Measurements from ENCODE around the gene MLXIP. TPM values are rescaled to one million over a fixed set of nuclear protein-coding genes. Genes with fewer than 3 reads are reported as not detected.

MLXIP gene
- total RNA-seq, 1 experiment from 2014 or later = 32.4 TPM

DNA sequence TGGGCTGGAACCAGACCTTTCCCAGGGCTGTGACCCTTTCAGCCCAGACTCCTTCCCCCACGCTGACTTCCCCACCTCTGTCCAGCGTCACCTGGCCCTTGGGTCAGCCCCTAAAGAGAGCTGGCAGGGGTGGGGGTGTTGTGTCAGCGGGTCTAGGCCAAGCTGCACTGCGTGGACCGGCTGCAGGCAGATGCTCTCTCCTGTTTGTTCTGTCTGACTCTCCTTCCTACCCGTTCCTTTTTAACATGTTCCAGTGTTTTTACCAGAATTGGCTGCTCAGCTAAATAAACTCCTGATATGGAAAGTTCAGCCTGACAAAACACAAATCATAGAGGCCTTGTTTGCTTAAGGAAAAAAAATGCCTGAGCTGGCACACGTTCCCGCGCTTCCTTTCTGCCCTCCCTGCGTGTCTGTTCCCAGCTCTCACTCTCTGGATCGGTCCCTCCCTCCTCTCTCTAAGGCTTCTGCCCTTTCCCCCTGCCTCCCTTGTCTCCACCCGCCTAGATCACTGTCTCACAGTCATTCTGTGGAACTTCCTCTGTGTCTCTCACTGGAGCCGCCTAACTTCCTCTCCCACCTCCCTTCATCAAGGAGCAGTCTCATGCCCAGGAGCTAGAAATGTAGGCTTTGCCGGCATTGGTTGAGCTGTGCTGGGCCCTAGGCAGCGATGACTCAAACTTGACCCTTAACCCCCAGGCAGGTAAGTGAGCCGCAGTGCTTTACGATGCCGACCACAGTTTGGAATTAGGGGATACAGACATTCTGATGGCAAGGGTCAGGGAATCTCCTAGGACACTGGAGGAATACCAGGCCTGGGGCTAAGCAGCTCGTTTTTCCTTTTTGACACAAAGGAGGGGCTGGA, 15.5 kb upstream of the MLXIP start:
- Histone ChIP-seq H3K9ac (ENCODE audit: extremely low read depth, insufficient read length, low read length) (peak overlapping the region; percentile 13), H3K14ac (ENCODE audit: insufficient read depth, low read length) (no peak overlapping the region; the same call in 1 of the 2 replicates), H3K4me2 (ENCODE audit: insufficient read depth, insufficient read length, low read length) (peak overlapping the region; percentile 55), H4K20me1 (ENCODE audit: control insufficient read depth, insufficient read depth, insufficient read length) (no peaks in the 10 kb centered on the region), H3K27ac (ENCODE audit: insufficient read length, low read depth, low read length) (peak overlapping the region; percentile 63), H2BK20ac (ENCODE audit: low read depth, low read length, poor library complexity, severe bottlenecking) (no peak overlapping the region), H2AFZ (ENCODE audit: low read length) (no peak overlapping the region), H2AK5ac (ENCODE audit: insufficient read length, low read length) (no peak overlapping the region), H3K23me2 (ENCODE audit: insufficient read length, low read depth, low read length, poor library complexity, severe bottlenecking) (peaks cover 7% of the 10 kb centered on the region), H3K27me3 (ENCODE audit: insufficient read depth, low read length) (no peaks in the 10 kb centered on the region), H3K56ac (ENCODE audit: insufficient read length, low read depth, low read length) (no peak overlapping the region), H4K5ac (ENCODE audit: insufficient read length, low read depth, low read length) (no peak overlapping the region), H3K79me2 (ENCODE audit: insufficient read depth, low read length) (no peaks in the 10 kb centered on the region), H4K8ac (replicated peaks; ENCODE audit: insufficient read length, low read depth, low read length) (no peak overlapping the region), H4K91ac (ENCODE audit: insufficient read length, low read depth, low read length) (no peak overlapping the region), H3K23ac (ENCODE audit: insufficient read length, low read depth, low read length) (no peak overlapping the region), H2BK12ac (ENCODE audit: insufficient read length, low read depth, low read length) (peak overlapping the region; percentile 55), H3K79me1 (ENCODE audit: insufficient read depth, low read depth, low read length, poor library complexity, severe bottlenecking) (no peaks in the 10 kb centered on the region), H2BK5ac (ENCODE audit: insufficient read length, low read length) (peak overlapping the region; percentile 25), H2BK15ac (ENCODE audit: low read depth, low read length) (no peak overlapping the region), H3K9me3 (ENCODE audit: control insufficient read depth, low read depth, low read length) (no peaks in the 10 kb centered on the region), H3K4ac (ENCODE audit: low read depth, low read length) (no peak overlapping the region), H2BK120ac (ENCODE audit: low read depth, low read length, poor library complexity, severe bottlenecking) (no peak overlapping the region), H3K18ac (ENCODE audit: insufficient read length, low read depth, low read length) (peak overlapping the region; percentile 18), H3K4me1 (ENCODE audit: insufficient read depth, low read length) (no peaks in the 10 kb centered on the region; the same call in 1 of the 2 replicates), H3T11ph (ENCODE audit: low read length) (no peak overlapping the region)
- H3K36me3 Mint-ChIP-seq (ENCODE audit: insufficient read depth in 1 of 3, low read depth in 3 of 3) = peaks cover 18 to 44% (median 33%) of the 10 kb centered on the region in 3 experiments; a peak in 6 of 7 replicates
- H3K27me3 Mint-ChIP-seq (ENCODE audit: low read depth) = no peaks in the 10 kb centered on the region
- WGBS (ENCODE audit: extremely low coverage, insufficient read length, low lambda C conversion rate) = no CpG with 5 or more reads among the region's 19 CpGs
- TF ChIP-seq, protein P1, sequence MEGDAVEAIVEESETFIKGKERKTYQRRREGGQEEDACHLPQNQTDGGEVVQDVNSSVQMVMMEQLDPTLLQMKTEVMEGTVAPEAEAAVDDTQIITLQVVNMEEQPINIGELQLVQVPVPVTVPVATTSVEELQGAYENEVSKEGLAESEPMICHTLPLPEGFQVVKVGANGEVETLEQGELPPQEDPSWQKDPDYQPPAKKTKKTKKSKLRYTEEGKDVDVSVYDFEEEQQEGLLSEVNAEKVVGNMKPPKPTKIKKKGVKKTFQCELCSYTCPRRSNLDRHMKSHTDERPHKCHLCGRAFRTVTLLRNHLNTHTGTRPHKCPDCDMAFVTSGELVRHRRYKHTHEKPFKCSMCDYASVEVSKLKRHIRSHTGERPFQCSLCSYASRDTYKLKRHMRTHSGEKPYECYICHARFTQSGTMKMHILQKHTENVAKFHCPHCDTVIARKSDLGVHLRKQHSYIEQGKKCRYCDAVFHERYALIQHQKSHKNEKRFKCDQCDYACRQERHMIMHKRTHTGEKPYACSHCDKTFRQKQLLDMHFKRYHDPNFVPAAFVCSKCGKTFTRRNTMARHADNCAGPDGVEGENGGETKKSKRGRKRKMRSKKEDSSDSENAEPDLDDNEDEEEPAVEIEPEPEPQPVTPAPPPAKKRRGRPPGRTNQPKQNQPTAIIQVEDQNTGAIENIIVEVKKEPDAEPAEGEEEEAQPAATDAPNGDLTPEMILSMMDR (conservative IDR thresholded peaks at IDR 0.05) = no peak
- H3K9me3 Mint-ChIP-seq = no peaks in the 10 kb centered on the region; a peak in 1 of 5 replicates
- DNase-seq = peak; percentile 77
- H3K4me1 Mint-ChIP-seq = peaks cover 25 to 30% of the 10 kb centered on the region in 2 experiments
- peak overlapping the region; percentile 80 to 97 (median 94); a peak in 6 of 7 replicates for H3K27ac Mint-ChIP-seq
- peak overlapping the region in 1 of 2 experiments; percentile 22; a peak in 1 of 5 replicates for H3K4me3 Mint-ChIP-seq

Measured in H9 (cell line).